ACC112 (cell line): ENCODE measurements around the gene MOB3B.

ENCODE experiments used
- H2AFZ ChIP-seq: fragments of 200-600 bp; sonication (generic); one replicate; pipeline ENCODE4 v1.6.0; 2017; ENCODE audit warnings: antibody characterized with exemption, low read length; ENCODE audit not compliant: unreplicated experiment
- H3K27ac ChIP-seq: fragments of 200-600 bp; sonication (generic); 2 replicates; pipeline ENCODE4 v1.5.1; 2014; ENCODE audit warnings: low read depth, mild to moderate bottlenecking, antibody characterized with exemption, low read length, moderate library complexity
- H3K27me3 ChIP-seq: fragments of 200-600 bp; sonication (generic); 2 replicates; pipeline ENCODE4 v1.6.1; 2014; ENCODE audit warnings: mild to moderate bottlenecking, antibody characterized with exemption, low read length, moderate library complexity, mixed read lengths; ENCODE audit not compliant: insufficient read depth
- H3K36me3 ChIP-seq: fragments of 200-600 bp; sonication (generic); 2 replicates; pipeline ENCODE4 v1.6.1; 2016; ENCODE audit warnings: mild to moderate bottlenecking, antibody characterized with exemption, low read length, moderate library complexity, mixed read lengths; ENCODE audit not compliant: insufficient read depth
- H3K4me1 ChIP-seq: fragments of 200-600 bp; sonication (generic); one replicate; pipeline ENCODE4 v1.6.1; 2016; ENCODE audit warnings: low read length, mixed read lengths; ENCODE audit not compliant: insufficient read depth, unreplicated experiment, control insufficient read depth
- H3K4me3 ChIP-seq: fragments of 200-600 bp; sonication (generic); 2 replicates; pipeline ENCODE4 v1.5.1; 2014; ENCODE audit warnings: mild to moderate bottlenecking, low read depth, low read length
- H3K79me2 ChIP-seq: fragments of 200-600 bp; sonication (generic); one replicate; pipeline ENCODE4 v1.6.0; 2016; ENCODE audit warnings: low read length; ENCODE audit not compliant: control insufficient read depth, unreplicated experiment, insufficient read depth

MOB3B gene

GRCh38 chr9:27530915-27531755, 1.5 kb upstream of the MOB3B start:
- Histone ChIP-seq H3K4me3 (no peak overlapping the region), H3K79me2 (no peaks in the 10 kb centered on the region), H3K27ac (no peak overlapping the region), H3K36me3 (no peaks in the 10 kb centered on the region), H2AFZ (no peak overlapping the region), H3K4me1 (no peaks in the 10 kb centered on the region), H3K27me3 (peaks cover 11% of the 10 kb centered on the region)

- Histone ChIP-seq H3K79me2 (no peaks in the 10 kb centered on the region), H3K27me3 (peaks cover 16% of the 10 kb centered on the region), H3K4me3 (peak overlapping the region; percentile 80), H3K4me1 (no peaks in the 10 kb centered on the region), H3K27ac (no peak overlapping the region), H3K36me3 (no peaks in the 10 kb centered on the region), H2AFZ (peak overlapping the region; percentile 46)
These were observed 713 bp downstream of the MOB3B start for GRCh38 chr9:27528886-27529315.

- Histone ChIP-seq H3K27ac (no peak overlapping the region), H2AFZ (peak overlapping the region; percentile 46)
These were observed 1.3 kb downstream of the MOB3B start for GRCh38 chr9:27528076-27528885.

GRCh38 chr9:27527702-27528075, 1.9 kb downstream of the MOB3B start:
- Histone ChIP-seq H2AFZ (no peak overlapping the region), H3K79me2 (no peaks in the 10 kb centered on the region), H3K27me3 (peaks cover 16% of the 10 kb centered on the region), H3K4me1 (no peaks in the 10 kb centered on the region), H3K36me3 (no peaks in the 10 kb centered on the region), H3K27ac (no peak overlapping the region), H3K4me3 (peak overlapping the region; percentile 80; the same call in 1 of the 2 replicates)

More at GRCh38 chr9:27528076-27528885, 1.3 kb downstream of the MOB3B start:
- no peaks in the 10 kb centered on the region for H3K4me1 ChIP-seq
- H3K4me3 ChIP-seq, result peak overlapping the region; percentile 80
- peaks cover 16% of the 10 kb centered on the region for H3K27me3 ChIP-seq
- no peaks in the 10 kb centered on the region for H3K36me3 ChIP-seq
- no peaks in the 10 kb centered on the region for H3K79me2 ChIP-seq

- Histone ChIP-seq H3K27me3 (peaks cover 4% of the 10 kb centered on the region; the same call in 1 of the 2 replicates), H3K79me2 (no peaks in the 10 kb centered on the region), H2AFZ (no peak within 1 kb of the TSS), H3K4me3 (no peak within 1 kb of the TSS), H3K36me3 (no peaks in the 10 kb centered on the region), H3K27ac (no peak within 1 kb of the TSS), H3K4me1 (peaks cover 6% of the 10 kb centered on the region)
These were observed 5.4 kb downstream of the MOB3B start, which contains the start of gene IFNK for GRCh38 chr9:27524236-27524635. TSS of gene IFNK (plus strand) at chr9:27524290. CDS start at chr9:27524337, 47 bp downstream.

- H3K27me3 ChIP-seq, result peaks cover 4% of the 10 kb centered on the region; the same call in 1 of the 2 replicates
- H3K27ac ChIP-seq, result no peak overlapping the region
- no peak overlapping the region for H3K4me3 ChIP-seq
- H2AFZ ChIP-seq, result no peak overlapping the region
- no peaks in the 10 kb centered on the region for H3K36me3 ChIP-seq
- H3K79me2 ChIP-seq, result no peaks in the 10 kb centered on the region
- peaks cover 7% of the 10 kb centered on the region for H3K4me1 ChIP-seq
These were observed 6.5 kb downstream of the MOB3B start for GRCh38 chr9:27523141-27523540.

GRCh38 chr9:27520986-27521385, 8.6 kb downstream of the MOB3B start:
- Histone ChIP-seq H3K4me3 (no peak overlapping the region), H3K36me3 (no peaks in the 10 kb centered on the region), H3K27ac (no peak overlapping the region), H3K27me3 (peaks cover 4% of the 10 kb centered on the region; the same call in 1 of the 2 replicates), H2AFZ (no peak overlapping the region), H3K4me1 (peaks cover 7% of the 10 kb centered on the region), H3K79me2 (no peaks in the 10 kb centered on the region)

- H3K4me1 ChIP-seq, result peaks cover 7% of the 10 kb centered on the region
- no peak overlapping the region for H2AFZ ChIP-seq
- H3K36me3 ChIP-seq, result no peaks in the 10 kb centered on the region
- no peaks in the 10 kb centered on the region; the same call in 1 of the 2 replicates for H3K27me3 ChIP-seq
- H3K79me2 ChIP-seq, result no peaks in the 10 kb centered on the region
- H3K27ac ChIP-seq, result peak overlapping the region; percentile 37; the same call in 1 of the 2 replicates
- no peak overlapping the region; the same call in 1 of the 2 replicates for H3K4me3 ChIP-seq
These were observed 9.8 kb downstream of the MOB3B start for GRCh38 chr9:27519466-27520465.

- Histone ChIP-seq H3K27me3 (no peaks in the 10 kb centered on the region), H3K36me3 (no peaks in the 10 kb centered on the region), H3K4me1 (peaks cover 7% of the 10 kb centered on the region), H3K4me3 (no peak overlapping the region), H3K27ac (no peak overlapping the region), H2AFZ (no peak overlapping the region), H3K79me2 (no peaks in the 10 kb centered on the region)
These were observed 10.8 kb downstream of the MOB3B start for GRCh38 chr9:27518809-27519208.

- no peak overlapping the region for H2AFZ ChIP-seq
- peaks cover 7% of the 10 kb centered on the region for H3K4me1 ChIP-seq
- no peak overlapping the region for H3K27ac ChIP-seq
- no peaks in the 10 kb centered on the region for H3K27me3 ChIP-seq
- H3K79me2 ChIP-seq, result no peaks in the 10 kb centered on the region
- no peaks in the 10 kb centered on the region for H3K36me3 ChIP-seq
- no peak overlapping the region for H3K4me3 ChIP-seq
These were observed 11.6 kb downstream of the MOB3B start for GRCh38 chr9:27518006-27518405.
